Measurements from ENCODE around the gene BHLHE40.

Gene BHLHE40

GRCh38 chr3:4979428-4980228 is at the start of gene BHLHE40:
Gene BHLHE40 (plus strand): TSS chr3:4979437. CDS start chr3:4979719, 282 bp downstream.
- peaks cover 13% of the 10 kb centered on the region for H3K27me3 Mint-ChIP-seq (ENCODE audit: low read depth, poor library complexity)
- peak; percentile 73 for DNase-seq
- peak within 1 kb of the TSS; percentile 96 for H3K4me3 Mint-ChIP-seq
- H3K9me3 Mint-ChIP-seq: no peaks in the 10 kb centered on the region
- TF ChIP-seq CTCF (IDR thresholded peaks at IDR 0.05): no peak
- H3K27ac Mint-ChIP-seq: peak within 1 kb of the TSS; percentile 48
- H3K36me3 Mint-ChIP-seq (ENCODE audit: low read depth): peaks cover 19% of the 10 kb centered on the region
- H3K4me1 Mint-ChIP-seq: peaks cover 72% of the 10 kb centered on the region

GRCh38 chr3:4930501-4930900 is 48.7 kb upstream of the BHLHE40 start:
- no peak for DNase-seq
- no peaks in the 10 kb centered on the region for H3K27me3 Mint-ChIP-seq (ENCODE audit: low read depth, poor library complexity)
- peaks cover 6% of the 10 kb centered on the region for H3K4me1 Mint-ChIP-seq
- no peaks in the 10 kb centered on the region for H3K36me3 Mint-ChIP-seq (ENCODE audit: low read depth)
- no peak for TF ChIP-seq CTCF (IDR thresholded peaks at IDR 0.05)
- H3K9me3 Mint-ChIP-seq: no peaks in the 10 kb centered on the region
- no peak overlapping the region for H3K27ac Mint-ChIP-seq
- no peak overlapping the region for H3K4me3 Mint-ChIP-seq

GRCh38 chr3:4934050-4934449 is 45.2 kb upstream of the BHLHE40 start:
- no peak for DNase-seq
- no peaks in the 10 kb centered on the region for H3K27me3 Mint-ChIP-seq (ENCODE audit: low read depth, poor library complexity)
- H3K36me3 Mint-ChIP-seq (ENCODE audit: low read depth): no peaks in the 10 kb centered on the region
- no peaks in the 10 kb centered on the region for H3K9me3 Mint-ChIP-seq
- no peak overlapping the region for H3K4me3 Mint-ChIP-seq
- no peak for TF ChIP-seq CTCF (IDR thresholded peaks at IDR 0.05)
- H3K27ac Mint-ChIP-seq: no peak overlapping the region
- peaks cover 9% of the 10 kb centered on the region for H3K4me1 Mint-ChIP-seq

- DNase-seq: no peak
- TF ChIP-seq CTCF (IDR thresholded peaks at IDR 0.05): no peak
- H3K27ac Mint-ChIP-seq: no peak overlapping the region
Measured at GRCh38 chr3:4935347-4935746, 43.9 kb upstream of the BHLHE40 start.

GRCh38 chr3:4936982-4937614 is 42.1 kb upstream of the BHLHE40 start:
- no peaks in the 10 kb centered on the region for H3K36me3 Mint-ChIP-seq (ENCODE audit: low read depth)
- DNase-seq: no peak
- H3K9me3 Mint-ChIP-seq: no peaks in the 10 kb centered on the region
- H3K27me3 Mint-ChIP-seq (ENCODE audit: low read depth, poor library complexity): no peaks in the 10 kb centered on the region
- no peak overlapping the region for H3K27ac Mint-ChIP-seq
- peaks cover 9% of the 10 kb centered on the region for H3K4me1 Mint-ChIP-seq
- no peak overlapping the region for H3K4me3 Mint-ChIP-seq
- TF ChIP-seq CTCF (IDR thresholded peaks at IDR 0.05): no peak

More at GRCh38 chr3:4935347-4935746, 43.9 kb upstream of the BHLHE40 start:
- no peak overlapping the region for H3K4me3 Mint-ChIP-seq
- H3K27me3 Mint-ChIP-seq (ENCODE audit: low read depth, poor library complexity): no peaks in the 10 kb centered on the region
- peaks cover 9% of the 10 kb centered on the region for H3K4me1 Mint-ChIP-seq
- H3K9me3 Mint-ChIP-seq: no peaks in the 10 kb centered on the region
- H3K36me3 Mint-ChIP-seq (ENCODE audit: low read depth): no peaks in the 10 kb centered on the region
